Measurements from ENCODE around the gene PPP2R5D. TPM values are rescaled to one million over a fixed set of nuclear protein-coding genes. Genes with fewer than 3 reads are reported as not detected.

Gene PPP2R5D
- total and polyA plus RNA-seq, 2 of the 8 experiments (the other 6 are each of a cell fraction or from before 2014, with no cell fraction given), result 52.1 to 55.7 TPM

DNA sequence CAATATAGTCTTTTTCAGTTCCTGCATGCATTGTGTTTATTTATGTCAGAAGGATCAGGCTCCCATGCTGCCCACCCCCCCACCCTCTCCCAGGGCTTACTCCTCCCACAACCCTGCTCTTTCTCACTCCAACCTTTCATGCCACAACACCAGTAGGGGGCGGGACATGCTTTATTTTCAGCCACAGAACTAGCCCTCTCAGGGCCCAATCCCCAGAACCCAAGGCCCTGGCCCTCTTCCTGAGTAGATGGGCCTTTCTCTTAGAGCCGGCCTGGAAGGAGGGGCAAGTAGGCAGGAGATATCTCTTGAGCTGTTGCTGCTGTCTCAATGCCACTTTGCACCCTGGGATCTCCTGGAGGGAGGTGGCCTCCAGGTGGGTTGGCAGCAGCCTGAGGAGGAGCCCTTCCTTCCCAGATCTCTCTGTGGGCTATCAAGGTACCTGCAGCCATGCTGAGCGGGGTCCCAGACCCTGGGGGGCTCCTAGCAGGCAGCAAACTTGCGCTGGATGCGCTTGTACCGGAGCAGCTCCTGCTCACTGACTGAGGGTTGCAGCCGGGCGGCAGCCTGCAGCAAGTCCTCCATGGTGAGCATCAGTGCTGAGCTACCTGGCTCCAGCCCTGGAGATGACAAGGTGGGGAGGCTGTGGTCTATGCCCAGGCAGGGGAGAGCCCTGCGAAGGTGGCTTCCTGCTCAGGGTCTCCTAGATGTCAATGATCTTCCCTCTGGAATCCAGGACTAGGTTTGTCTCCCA lies 20.3 kb upstream of the PPP2R5D start (continued):
- TF ChIP-seq, protein P1, sequence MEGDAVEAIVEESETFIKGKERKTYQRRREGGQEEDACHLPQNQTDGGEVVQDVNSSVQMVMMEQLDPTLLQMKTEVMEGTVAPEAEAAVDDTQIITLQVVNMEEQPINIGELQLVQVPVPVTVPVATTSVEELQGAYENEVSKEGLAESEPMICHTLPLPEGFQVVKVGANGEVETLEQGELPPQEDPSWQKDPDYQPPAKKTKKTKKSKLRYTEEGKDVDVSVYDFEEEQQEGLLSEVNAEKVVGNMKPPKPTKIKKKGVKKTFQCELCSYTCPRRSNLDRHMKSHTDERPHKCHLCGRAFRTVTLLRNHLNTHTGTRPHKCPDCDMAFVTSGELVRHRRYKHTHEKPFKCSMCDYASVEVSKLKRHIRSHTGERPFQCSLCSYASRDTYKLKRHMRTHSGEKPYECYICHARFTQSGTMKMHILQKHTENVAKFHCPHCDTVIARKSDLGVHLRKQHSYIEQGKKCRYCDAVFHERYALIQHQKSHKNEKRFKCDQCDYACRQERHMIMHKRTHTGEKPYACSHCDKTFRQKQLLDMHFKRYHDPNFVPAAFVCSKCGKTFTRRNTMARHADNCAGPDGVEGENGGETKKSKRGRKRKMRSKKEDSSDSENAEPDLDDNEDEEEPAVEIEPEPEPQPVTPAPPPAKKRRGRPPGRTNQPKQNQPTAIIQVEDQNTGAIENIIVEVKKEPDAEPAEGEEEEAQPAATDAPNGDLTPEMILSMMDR (IDR thresholded peaks at IDR 0.05; ENCODE audit: control extremely low read depth in 1 of 3, insufficient read depth in 1 of 3, low read depth in 1 of 3, low read length in 3 of 3), result peak in 2 of 3 experiments; percentile 50 to 63; a peak in 3 of 4 replicates

All from H1 (cell line).